ENCODE data around the gene HNRNPA3.
A peak's percentile ranks its signal among the peaks of the same experiment; 100 is the strongest.
"Not testable (repeated sequence)": the region's sequence is repeated elsewhere in the genome, so short reads cannot be mapped to it uniquely, and the experiment has no call there.

The HNRNPA3 gene

GRCh38 chr2:177265824-177266817 lies 53.5 kb downstream of the HNRNPA3 start:
- Histone ChIP-seq H2AFZ (ENCODE audit: insufficient read depth, low read length, poor library complexity) (no peak overlapping the region), H4K91ac (ENCODE audit: low read depth, low read length) (no peak overlapping the region), H3K79me1 (ENCODE audit: low read length) (peaks cover 17% of the 10 kb centered on the region), H4K8ac (ENCODE audit: low read depth, low read length) (no peak overlapping the region), H3K4ac (ENCODE audit: low read depth, low read length) (no peak overlapping the region), H3K27ac (ENCODE audit: low read depth, low read length) (no peak overlapping the region), H3K4me3 (ENCODE audit: low read depth, low read length) (no peak overlapping the region), H3K9me3 (ENCODE audit: insufficient read depth, low read depth, low read length) (no peaks in the 10 kb centered on the region), H3K9ac (ENCODE audit: low read length) (no peak overlapping the region), H2BK12ac (ENCODE audit: low read length) (no peak overlapping the region), H3K27me3 (ENCODE audit: insufficient read depth, low read length) (no peaks in the 10 kb centered on the region), H3K14ac (ENCODE audit: low read length) (no peak overlapping the region), H3K18ac (ENCODE audit: low read length) (no peak overlapping the region), H3K79me2 (ENCODE audit: control insufficient read depth, insufficient read depth, low read length, poor library complexity) (peaks cover 11% of the 10 kb centered on the region), H2BK120ac (ENCODE audit: insufficient read depth, low read length, poor library complexity) (no peak overlapping the region), H3K36me3 (ENCODE audit: control insufficient read depth in 1 of 2, insufficient read depth in 2 of 2, low read length in 2 of 2) (no peaks in the 10 kb centered on the region), H3K23ac (ENCODE audit: low read length) (no peak overlapping the region), H2AK5ac (ENCODE audit: low read length) (no peak overlapping the region), H2BK5ac (ENCODE audit: low read depth, low read length, poor library complexity) (no peak overlapping the region), H3K4me1 (ENCODE audit: control insufficient read depth in 1 of 2, insufficient read depth in 2 of 2, low read length in 2 of 2) (no peaks in the 10 kb centered on the region), H4K12ac (ENCODE audit: low read depth, low read length) (no peak overlapping the region), H3K4me2 (ENCODE audit: low read length) (no peak overlapping the region)
- DNase-seq = peak in 1 of 2 donors; percentile 75
- no CpG with 5 or more reads among the region's 4 CpGs for WGBS (ENCODE audit: extremely low coverage, insufficient coverage, insufficient read length)

GRCh38 chr2:177266955-177267354 lies 54.4 kb downstream of the HNRNPA3 start:
- H3K27me3 ChIP-seq (ENCODE audit: insufficient read depth, low read length); H2BK5ac ChIP-seq (ENCODE audit: low read depth, low read length, poor library complexity); H2BK12ac ChIP-seq (ENCODE audit: low read length); H2AK5ac ChIP-seq (ENCODE audit: low read length); H3K14ac ChIP-seq (ENCODE audit: low read length); H2AFZ ChIP-seq (ENCODE audit: insufficient read depth, low read length, poor library complexity); H2BK120ac ChIP-seq (ENCODE audit: insufficient read depth, low read length, poor library complexity); H3K9ac ChIP-seq (ENCODE audit: low read length); H3K18ac ChIP-seq (ENCODE audit: low read length); H3K23ac ChIP-seq (ENCODE audit: low read length); H4K12ac ChIP-seq (ENCODE audit: low read depth, low read length); H3K27ac ChIP-seq (ENCODE audit: low read depth, low read length); H3K4me1 ChIP-seq (ENCODE audit: control insufficient read depth in 1 of 2, insufficient read depth in 2 of 2, low read length in 2 of 2); H4K8ac ChIP-seq (ENCODE audit: low read depth, low read length); DNase-seq; H3K4me2 ChIP-seq (ENCODE audit: low read length); H3K9me3 ChIP-seq (ENCODE audit: insufficient read depth, low read depth, low read length); H4K91ac ChIP-seq (ENCODE audit: low read depth, low read length); H3K4me3 ChIP-seq (ENCODE audit: low read depth, low read length); H3K4ac ChIP-seq (ENCODE audit: low read depth, low read length); H3K36me3 ChIP-seq (ENCODE audit: control insufficient read depth in 1 of 2, insufficient read depth in 2 of 2, low read length in 2 of 2): not testable (repeated sequence)
- WGBS (ENCODE audit: extremely low coverage, insufficient coverage, insufficient read length) = no CpG with 5 or more reads among the region's 8 CpGs
- Histone ChIP-seq H3K79me1 (ENCODE audit: low read length) (peaks cover 17% of the 10 kb centered on the region), H3K79me2 (ENCODE audit: control insufficient read depth, insufficient read depth, low read length, poor library complexity) (peaks cover 11% of the 10 kb centered on the region)

GRCh38 chr2:177268187-177268871 lies 55.7 kb downstream of the HNRNPA3 start:
- Histone ChIP-seq H3K27me3 (ENCODE audit: insufficient read depth, low read length) (no peaks in the 10 kb centered on the region), H3K79me1 (ENCODE audit: low read length) (peaks cover 17% of the 10 kb centered on the region), H3K79me2 (ENCODE audit: control insufficient read depth, insufficient read depth, low read length, poor library complexity) (peaks cover 11% of the 10 kb centered on the region), H4K8ac (ENCODE audit: low read depth, low read length) (no peak overlapping the region), H3K23ac (ENCODE audit: low read length) (no peak overlapping the region), H3K14ac (ENCODE audit: low read length) (no peak overlapping the region), H3K36me3 (ENCODE audit: control insufficient read depth in 1 of 2, insufficient read depth in 2 of 2, low read length in 2 of 2) (no peaks in the 10 kb centered on the region), H2BK12ac (ENCODE audit: low read length) (no peak overlapping the region), H2BK5ac (ENCODE audit: low read depth, low read length, poor library complexity) (no peak overlapping the region), H3K9ac (ENCODE audit: low read length) (no peak overlapping the region), H3K4me3 (ENCODE audit: low read depth, low read length) (no peak overlapping the region), H4K91ac (ENCODE audit: low read depth, low read length) (no peak overlapping the region), H2AFZ (ENCODE audit: insufficient read depth, low read length, poor library complexity) (no peak overlapping the region), H3K4ac (ENCODE audit: low read depth, low read length) (no peak overlapping the region), H2BK120ac (ENCODE audit: insufficient read depth, low read length, poor library complexity) (no peak overlapping the region), H3K27ac (ENCODE audit: low read depth, low read length) (no peak overlapping the region), H2AK5ac (ENCODE audit: low read length) (no peak overlapping the region), H3K9me3 (ENCODE audit: insufficient read depth, low read depth, low read length) (no peaks in the 10 kb centered on the region), H4K12ac (ENCODE audit: low read depth, low read length) (no peak overlapping the region), H3K4me2 (ENCODE audit: low read length) (no peak overlapping the region), H3K18ac (ENCODE audit: low read length) (no peak overlapping the region), H3K4me1 (ENCODE audit: control insufficient read depth in 1 of 2, insufficient read depth in 2 of 2, low read length in 2 of 2) (no peaks in the 10 kb centered on the region)
- WGBS (ENCODE audit: extremely low coverage, insufficient coverage, insufficient read length) = no CpG with 5 or more reads among the region's 8 CpGs
- no peak for DNase-seq

GRCh38 chr2:177268901-177269300 lies 56.3 kb downstream of the HNRNPA3 start:
- Histone ChIP-seq H4K12ac (ENCODE audit: low read depth, low read length) (no peak overlapping the region), H3K4me1 (ENCODE audit: control insufficient read depth in 1 of 2, insufficient read depth in 2 of 2, low read length in 2 of 2) (no peaks in the 10 kb centered on the region), H2BK5ac (ENCODE audit: low read depth, low read length, poor library complexity) (no peak overlapping the region), H3K18ac (ENCODE audit: low read length) (no peak overlapping the region), H3K36me3 (ENCODE audit: control insufficient read depth in 1 of 2, insufficient read depth in 2 of 2, low read length in 2 of 2) (no peaks in the 10 kb centered on the region), H3K9me3 (ENCODE audit: insufficient read depth, low read depth, low read length) (no peaks in the 10 kb centered on the region), H3K4me3 (ENCODE audit: low read depth, low read length) (no peak overlapping the region), H2BK12ac (ENCODE audit: low read length) (no peak overlapping the region), H2AFZ (ENCODE audit: insufficient read depth, low read length, poor library complexity) (no peak overlapping the region), H2AK5ac (ENCODE audit: low read length) (no peak overlapping the region), H3K4me2 (ENCODE audit: low read length) (no peak overlapping the region), H3K27me3 (ENCODE audit: insufficient read depth, low read length) (no peaks in the 10 kb centered on the region), H3K4ac (ENCODE audit: low read depth, low read length) (no peak overlapping the region), H4K8ac (ENCODE audit: low read depth, low read length) (no peak overlapping the region), H3K14ac (ENCODE audit: low read length) (no peak overlapping the region), H3K9ac (ENCODE audit: low read length) (no peak overlapping the region), H3K79me1 (ENCODE audit: low read length) (peaks cover 12% of the 10 kb centered on the region), H2BK120ac (ENCODE audit: insufficient read depth, low read length, poor library complexity) (no peak overlapping the region), H4K91ac (ENCODE audit: low read depth, low read length) (no peak overlapping the region), H3K27ac (ENCODE audit: low read depth, low read length) (no peak overlapping the region), H3K79me2 (ENCODE audit: control insufficient read depth, insufficient read depth, low read length, poor library complexity) (peaks cover 6% of the 10 kb centered on the region), H3K23ac (ENCODE audit: low read length) (no peak overlapping the region)
- DNase-seq = no peak
- WGBS (ENCODE audit: extremely low coverage, insufficient coverage, insufficient read length) = no CpG with 5 or more reads among the region's 7 CpGs

Data from trophoblast cell (in vitro differentiated cells and primary cell).